Measurements from ENCODE around the gene ATG5.
"Not testable (repeated sequence)": the region's sequence is repeated elsewhere in the genome, so short reads cannot be mapped to it uniquely, and the experiment has no call there.

The ATG5 gene

DNA sequence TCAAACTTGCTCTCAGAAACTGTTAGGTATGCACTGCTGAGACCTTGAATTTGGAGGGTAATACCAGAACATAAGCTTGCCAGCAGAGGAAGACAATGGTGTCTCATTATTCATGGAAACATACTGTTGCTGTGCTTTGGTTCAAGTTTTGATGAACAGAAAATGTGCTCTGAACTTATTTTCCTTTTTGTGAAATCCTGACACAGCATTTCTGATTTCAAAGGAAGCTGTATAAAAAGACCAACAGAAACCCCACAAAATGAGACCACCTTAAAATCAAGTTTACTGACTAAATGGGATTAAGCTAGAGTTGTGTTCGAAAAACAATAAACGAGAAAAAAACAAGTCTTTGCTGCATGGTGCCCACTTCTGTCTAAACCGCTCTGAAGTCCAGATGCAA is 169.1 kb downstream of the ATG5 start:
- in situ Hi-C loops (cut with HindIII; ENCODE audit: low sequenced_read_pairs): no loop called here
- TF ChIP-seq, protein P1, sequence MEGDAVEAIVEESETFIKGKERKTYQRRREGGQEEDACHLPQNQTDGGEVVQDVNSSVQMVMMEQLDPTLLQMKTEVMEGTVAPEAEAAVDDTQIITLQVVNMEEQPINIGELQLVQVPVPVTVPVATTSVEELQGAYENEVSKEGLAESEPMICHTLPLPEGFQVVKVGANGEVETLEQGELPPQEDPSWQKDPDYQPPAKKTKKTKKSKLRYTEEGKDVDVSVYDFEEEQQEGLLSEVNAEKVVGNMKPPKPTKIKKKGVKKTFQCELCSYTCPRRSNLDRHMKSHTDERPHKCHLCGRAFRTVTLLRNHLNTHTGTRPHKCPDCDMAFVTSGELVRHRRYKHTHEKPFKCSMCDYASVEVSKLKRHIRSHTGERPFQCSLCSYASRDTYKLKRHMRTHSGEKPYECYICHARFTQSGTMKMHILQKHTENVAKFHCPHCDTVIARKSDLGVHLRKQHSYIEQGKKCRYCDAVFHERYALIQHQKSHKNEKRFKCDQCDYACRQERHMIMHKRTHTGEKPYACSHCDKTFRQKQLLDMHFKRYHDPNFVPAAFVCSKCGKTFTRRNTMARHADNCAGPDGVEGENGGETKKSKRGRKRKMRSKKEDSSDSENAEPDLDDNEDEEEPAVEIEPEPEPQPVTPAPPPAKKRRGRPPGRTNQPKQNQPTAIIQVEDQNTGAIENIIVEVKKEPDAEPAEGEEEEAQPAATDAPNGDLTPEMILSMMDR (IDR thresholded peaks at IDR 0.05; ENCODE audit: low read depth, low read length): no peak

GRCh38 chr6:106155219-106155830 is 170.2 kb downstream of the ATG5 start:
- in situ Hi-C loops (cut with HindIII; ENCODE audit: low sequenced_read_pairs): no loop called here
- TF ChIP-seq, protein P1 (IDR thresholded peaks at IDR 0.05; ENCODE audit: low read depth, low read length): no peak
- no peak for DNase-seq (ENCODE audit: low read depth, low spot score)
- H3K4me3 ChIP-seq (ENCODE audit: low read depth, low read length): no peak overlapping the region

More for the DNA sequence above, 169.1 kb downstream of the ATG5 start:
- no peak for DNase-seq (ENCODE audit: low read depth, low spot score)
- no peak overlapping the region for H3K4me3 ChIP-seq (ENCODE audit: low read depth, low read length)

DNA sequence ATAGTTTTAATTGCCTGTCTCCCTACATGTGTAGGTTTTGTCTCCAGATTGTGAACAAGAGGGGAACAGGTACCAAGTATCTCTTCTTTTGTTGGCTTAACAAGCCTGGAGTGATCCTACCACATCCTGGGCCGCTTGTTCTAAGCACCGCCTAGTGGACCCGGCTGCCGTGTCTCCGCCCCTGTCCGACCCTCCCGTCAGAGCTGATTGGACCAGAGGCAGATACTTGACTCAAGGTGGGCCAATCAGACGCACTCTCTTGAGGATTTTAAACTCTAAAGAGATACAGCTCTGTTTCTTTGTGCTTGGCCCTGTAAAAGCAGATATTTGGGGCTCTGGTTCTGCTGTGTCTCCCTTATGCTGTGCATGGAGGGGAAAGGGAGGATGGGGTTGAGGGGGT is 171.2 kb downstream of the ATG5 start:
- H3K4me3 ChIP-seq (ENCODE audit: low read depth, low read length): no peak overlapping the region
- TF ChIP-seq, protein P1 (IDR thresholded peaks at IDR 0.05; ENCODE audit: low read depth, low read length): no peak
- in situ Hi-C loops (cut with HindIII; ENCODE audit: low sequenced_read_pairs): no loop called here
- no peak for DNase-seq (ENCODE audit: low read depth, low spot score)

DNA sequence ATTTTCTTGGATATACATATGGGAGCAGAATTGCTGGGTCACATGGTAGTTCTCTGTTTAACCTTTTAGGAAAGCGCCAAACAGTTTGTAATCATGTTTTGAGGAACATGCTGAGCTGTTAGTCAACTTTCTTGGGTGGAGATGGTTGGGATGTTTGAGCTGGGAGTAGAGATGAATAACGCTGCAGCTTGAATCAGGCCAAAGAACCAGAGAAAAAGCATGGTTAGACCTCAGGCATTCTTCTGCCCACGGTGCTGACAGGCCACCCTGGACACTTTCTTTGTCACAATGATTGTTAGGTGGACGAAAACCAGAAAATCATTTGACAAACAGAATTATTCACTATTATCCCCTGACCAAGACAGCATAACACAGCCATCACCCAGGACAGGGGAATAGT is 172.6 kb downstream of the ATG5 start:
- DNase-seq (ENCODE audit: low read depth, low spot score): no peak
- TF ChIP-seq, protein P1 (IDR thresholded peaks at IDR 0.05; ENCODE audit: low read depth, low read length): no peak
- in situ Hi-C loops (cut with HindIII; ENCODE audit: low sequenced_read_pairs): no loop called here
- no peak overlapping the region for H3K4me3 ChIP-seq (ENCODE audit: low read depth, low read length)

DNA sequence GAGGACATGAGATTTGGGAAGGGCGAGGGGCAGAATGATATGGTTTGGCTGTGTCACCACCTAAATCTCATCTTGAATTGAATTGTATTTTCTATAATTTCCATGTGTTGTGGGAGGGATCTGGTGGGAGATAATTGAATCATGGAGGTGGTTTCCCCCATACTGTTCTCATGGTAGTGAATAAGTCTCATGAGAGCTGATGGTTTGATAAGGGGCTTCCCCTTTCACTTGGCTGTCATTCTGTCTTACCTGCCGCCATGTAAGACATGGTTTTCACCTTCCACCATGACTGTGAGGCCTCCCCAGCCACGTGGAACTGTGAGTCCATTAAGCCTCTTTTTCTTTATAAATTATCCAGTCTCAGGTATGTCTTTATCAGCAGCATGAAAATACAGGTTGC is 173.1 kb downstream of the ATG5 start:
- DNase-seq (ENCODE audit: low read depth, low spot score); in situ Hi-C loops (cut with HindIII; ENCODE audit: low sequenced_read_pairs): not testable (repeated sequence)

GRCh38 chr6:106149472-106150069 is 176.0 kb downstream of the ATG5 start:
- no peak for DNase-seq (ENCODE audit: low read depth, low spot score)
- H3K4me3 ChIP-seq (ENCODE audit: low read depth, low read length): no peak overlapping the region
- in situ Hi-C loops (cut with HindIII; ENCODE audit: low sequenced_read_pairs): no loop called here
- TF ChIP-seq, protein P1 (IDR thresholded peaks at IDR 0.05; ENCODE audit: low read depth, low read length): no peak

More for the DNA sequence above, 173.1 kb downstream of the ATG5 start:
- not testable (repeated sequence) for H3K4me3 ChIP-seq (ENCODE audit: low read depth, low read length)

- DNase-seq (ENCODE audit: low read depth, low spot score): no peak
- no peak overlapping the region for H3K4me3 ChIP-seq (ENCODE audit: low read depth, low read length)
- TF ChIP-seq, protein P1 (IDR thresholded peaks at IDR 0.05; ENCODE audit: low read depth, low read length): no peak
- in situ Hi-C loops (cut with HindIII; ENCODE audit: low sequenced_read_pairs): no loop called here
These were observed 178.1 kb downstream of the ATG5 start for GRCh38 chr6:106147476-106147875.

Measured in astrocyte of the spinal cord (primary cell).